T-helper 2 cell treated with Interferon-gamma antibody and Interleukin-4, amounts not matched to agents 100 ng/mL and 5 ng/mL, for 36 hours (primary cell): ENCODE measurements around the gene PCDHGB2. TPM values are rescaled to one million over a fixed set of nuclear protein-coding genes. Genes with fewer than 3 reads are reported as not detected.
"Not testable (repeated sequence)": the region's sequence is repeated elsewhere in the genome, so short reads cannot be mapped to it uniquely, and the experiment has no call there.

Experiments
- intact Hi-C: fragments of 100-400 bp; cut with micrococcal nuclease; formaldehyde crosslinking; loops from one replicate; pipeline ENCODE4 v1.15.1; 2023
- total RNA-seq: library from RNA; stranded (reverse); gene quantifications from 2 replicates; pipeline ENCODE4 v1.2.3, GENCODE V29; 2022

PCDHGB2 gene
- 0.93 and 1.0 TPM in 2 replicates for total RNA-seq

GRCh38 chr5:141359790-141360426 is at the start of gene PCDHGB2:
Gene PCDHGB2, plus strand, starts transcription at chr5:141359994. Its CDS starts 142 bp downstream, at chr5:141360136.
- intact Hi-C loops: loop anchor here (1.0 to 5.0 kb wide), 3 partner anchors 62 to 198 kb away; partner anchors contain the start of gene PCDHGA11

GRCh38 chr5:141313711-141314110 is 46.1 kb upstream of the PCDHGB2 start:
- intact Hi-C loops: no loop called here

- intact Hi-C loops: not testable (repeated sequence)
Observed at GRCh38 chr5:141316963-141317362, 42.8 kb upstream of the PCDHGB2 start.

GRCh38 chr5:141319202-141319601 is 40.6 kb upstream of the PCDHGB2 start:
- intact Hi-C loops: no loop called here

- intact Hi-C loops: loop anchor here (1.0 to 5.0 kb wide), 6 partner anchors 93 to 673 kb away; partner anchors contain the start of genes IK, NDUFA2 and PCDHGA10
Observed at GRCh38 chr5:141319699-141320098, 40.1 kb upstream of the PCDHGB2 start.

GRCh38 chr5:141320225-141321169 is 39.3 kb upstream of the PCDHGB2 start, which contains the start of gene TAF7:
Gene TAF7, minus strand, starts transcription at chr5:141320784. Its CDS starts 740 bp downstream, at chr5:141320044.
- intact Hi-C loops: loop anchor here (1.0 to 5.0 kb wide), 6 partner anchors 92 to 674 kb away; partner anchors contain the start of genes IK, NDUFA2 and PCDHGA10

GRCh38 chr5:141322261-141322660 is 37.5 kb upstream of the PCDHGB2 start:
- intact Hi-C loops: loop anchor here (5.0 kb wide), 1 partner anchor 90 kb away; the partner anchor contains the start of gene PCDHGA10

- intact Hi-C loops: no loop called here
Observed at GRCh38 chr5:141326088-141326854, 33.5 kb upstream of the PCDHGB2 start.

GRCh38 chr5:141328231-141328630 is 31.6 kb upstream of the PCDHGB2 start:
- intact Hi-C loops: no loop called here

- intact Hi-C loops: no loop called here
Observed at GRCh38 chr5:141330299-141331080, 29.3 kb upstream of the PCDHGB2 start, which contains the start of gene PCDHGA1. Gene PCDHGA1, plus strand, starts transcription at chr5:141330514.

- intact Hi-C loops: not testable (repeated sequence)
Observed at GRCh38 chr5:141332571-141332970, 27.2 kb upstream of the PCDHGB2 start.

- intact Hi-C loops: no loop called here
Observed at GRCh38 chr5:141338538-141339306, 21.1 kb upstream of the PCDHGB2 start, which contains the start of gene PCDHGA2. Gene PCDHGA2, plus strand, starts transcription at chr5:141338760.

GRCh38 chr5:141340781-141341354 is 18.9 kb upstream of the PCDHGB2 start:
- intact Hi-C loops: not testable (repeated sequence)

GRCh38 chr5:141342773-141343172 is 17.0 kb upstream of the PCDHGB2 start:
- intact Hi-C loops: no loop called here

GRCh38 chr5:141343242-141343952 is 16.4 kb upstream of the PCDHGB2 start, which contains the start of gene PCDHGA3:
Gene PCDHGA3, plus strand, starts transcription at chr5:141343829. Its CDS starts 205 bp downstream, at chr5:141344034.
- intact Hi-C loops: no loop called here

GRCh38 chr5:141343953-141344463 is 15.8 kb upstream of the PCDHGB2 start:
- intact Hi-C loops: no loop called here

GRCh38 chr5:141345327-141345726 is 14.5 kb upstream of the PCDHGB2 start:
- intact Hi-C loops: no loop called here

GRCh38 chr5:141346017-141346416 is 13.8 kb upstream of the PCDHGB2 start:
- intact Hi-C loops: not testable (repeated sequence)
